ENCODE data around the gene RASA3. TPM values are rescaled to one million over a fixed set of nuclear protein-coding genes. Genes with fewer than 3 reads are reported as not detected.

Gene RASA3
- total RNA-seq, 2 experiments from 2014 or later: 28.9 to 32.3 TPM

DNA sequence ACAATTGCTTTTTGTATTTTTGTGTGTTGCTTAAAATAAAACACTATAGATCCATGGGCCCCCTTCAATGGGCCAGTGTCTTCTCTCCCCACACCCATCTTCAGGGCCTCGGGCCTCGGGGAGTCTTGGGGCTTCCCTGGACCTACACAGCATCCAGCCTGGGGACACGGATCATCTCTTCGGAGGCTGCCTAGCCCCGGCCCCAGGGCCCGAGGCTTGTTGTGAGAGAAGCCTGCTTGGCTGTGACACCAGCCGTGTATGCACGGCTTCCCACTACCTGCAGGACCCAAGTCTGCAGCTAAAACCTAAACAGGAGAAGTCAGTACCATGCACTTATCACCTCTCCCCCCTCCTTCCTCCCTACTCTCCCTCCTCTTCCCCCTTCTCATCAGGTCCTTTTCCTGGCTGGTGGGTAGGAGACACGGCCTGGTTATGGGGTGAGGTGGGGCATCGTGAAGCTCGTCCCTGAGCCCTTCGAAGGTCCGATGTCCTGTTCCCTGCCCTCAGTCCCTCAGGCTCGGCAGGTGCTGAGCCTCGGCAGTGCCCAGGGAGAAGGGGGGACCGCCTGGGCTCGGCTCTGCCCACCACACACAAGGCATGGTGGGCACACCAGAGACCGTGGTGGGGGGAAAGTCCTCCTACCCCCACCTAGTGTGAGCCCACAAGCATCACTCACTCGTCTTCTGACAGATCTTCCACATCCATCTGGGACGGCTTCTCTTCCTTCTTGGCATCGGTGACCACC is 168.0 kb downstream of the RASA3 start:
- POLR2A ChIA-PET: interaction anchor here (0.8 kb wide), 1 partner anchor 26 kb away, joined by 3 read pairs; no protein-coding TSS in a partner anchor
- no peak overlapping the region for H3K27ac Mint-ChIP-seq
- ATAC-seq (no peak), DNase-seq (no peak)
- no peaks in the 10 kb centered on the region for H3K4me1 Mint-ChIP-seq (ENCODE audit: low read depth)
- H3K27me3 Mint-ChIP-seq: no peaks in the 10 kb centered on the region
- no peak for TF ChIP-seq CTCF (IDR thresholded peaks at IDR 0.05)
- peaks cover 8% of the 10 kb centered on the region for H3K9me3 Mint-ChIP-seq
- intact Hi-C loops (cut with micrococcal nuclease): no loop called here
- no peak overlapping the region for H3K4me3 Mint-ChIP-seq
- peaks cover 9% of the 10 kb centered on the region for H3K36me3 Mint-ChIP-seq (ENCODE audit: low read depth)
- CTCF ChIA-PET: no interaction called here

DNA sequence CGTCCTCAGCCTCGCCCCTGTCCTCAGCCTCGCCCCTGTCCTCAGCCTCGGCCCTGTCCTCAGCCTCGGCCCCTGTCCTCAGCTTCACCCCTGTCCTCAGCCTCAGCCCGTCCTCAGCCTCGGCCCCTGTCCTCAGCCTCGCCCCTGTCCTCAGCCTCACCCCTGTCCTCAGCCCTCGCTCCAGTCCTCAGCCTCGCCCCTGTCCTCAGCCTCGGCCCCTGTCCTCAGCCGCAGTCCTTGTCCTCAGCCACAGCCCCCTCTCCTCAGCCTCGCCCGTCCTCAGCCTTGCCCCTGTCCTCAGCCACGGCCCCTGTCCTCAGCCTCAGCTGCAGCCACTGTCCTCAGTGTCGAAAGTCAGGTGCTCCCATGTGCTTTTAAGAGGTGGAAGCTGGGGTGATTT is 169.0 kb downstream of the RASA3 start:
- peaks cover 12% of the 10 kb centered on the region for H3K9me3 Mint-ChIP-seq
- peaks cover under 1% of the 10 kb centered on the region for H3K4me1 Mint-ChIP-seq (ENCODE audit: low read depth)
- H3K4me3 Mint-ChIP-seq: no peak overlapping the region
- H3K27ac Mint-ChIP-seq: no peak overlapping the region
- TF ChIP-seq CTCF (IDR thresholded peaks at IDR 0.05): no peak
- CTCF ChIA-PET: no interaction called here
- no peaks in the 10 kb centered on the region for H3K27me3 Mint-ChIP-seq
- no peak for DNase-seq
- POLR2A ChIA-PET: interaction anchor here (0.8 kb wide), 1 partner anchor 25 kb away, joined by 3 read pairs; no protein-coding TSS in a partner anchor
- ATAC-seq: no peak
- intact Hi-C loops (cut with micrococcal nuclease): no loop called here
- peaks cover 15% of the 10 kb centered on the region for H3K36me3 Mint-ChIP-seq (ENCODE audit: low read depth)

- H3K4me3 Mint-ChIP-seq: no peak overlapping the region
- ATAC-seq: no peak
- intact Hi-C loops (cut with micrococcal nuclease): no loop called here
- H3K27me3 Mint-ChIP-seq: no peaks in the 10 kb centered on the region
- DNase-seq: no peak
- peaks cover 16% of the 10 kb centered on the region for H3K36me3 Mint-ChIP-seq (ENCODE audit: low read depth)
- TF ChIP-seq CTCF (IDR thresholded peaks at IDR 0.05): no peak
- H3K9me3 Mint-ChIP-seq: peaks cover 12% of the 10 kb centered on the region
- no peak overlapping the region for H3K27ac Mint-ChIP-seq
- peaks cover 2% of the 10 kb centered on the region for H3K4me1 Mint-ChIP-seq (ENCODE audit: low read depth)
- ChIA-PET POLR2A (no interaction called here), CTCF (no interaction called here)
Observed at GRCh38 chr13:113962975-113963374, 169.4 kb downstream of the RASA3 start.

GRCh38 chr13:113962386-113962785 is 170.0 kb downstream of the RASA3 start:
- TF ChIP-seq CTCF (IDR thresholded peaks at IDR 0.05): no peak
- DNase-seq: no peak
- CTCF ChIA-PET: no interaction called here
- no peak overlapping the region for H3K27ac Mint-ChIP-seq
- intact Hi-C loops (cut with micrococcal nuclease): no loop called here
- H3K36me3 Mint-ChIP-seq (ENCODE audit: low read depth): peaks cover 16% of the 10 kb centered on the region
- peaks cover 2% of the 10 kb centered on the region for H3K4me1 Mint-ChIP-seq (ENCODE audit: low read depth)
- no peak overlapping the region for H3K4me3 Mint-ChIP-seq
- peaks cover 12% of the 10 kb centered on the region for H3K9me3 Mint-ChIP-seq
- no peak for ATAC-seq
- H3K27me3 Mint-ChIP-seq: no peaks in the 10 kb centered on the region
- POLR2A ChIA-PET: no interaction called here

DNA sequence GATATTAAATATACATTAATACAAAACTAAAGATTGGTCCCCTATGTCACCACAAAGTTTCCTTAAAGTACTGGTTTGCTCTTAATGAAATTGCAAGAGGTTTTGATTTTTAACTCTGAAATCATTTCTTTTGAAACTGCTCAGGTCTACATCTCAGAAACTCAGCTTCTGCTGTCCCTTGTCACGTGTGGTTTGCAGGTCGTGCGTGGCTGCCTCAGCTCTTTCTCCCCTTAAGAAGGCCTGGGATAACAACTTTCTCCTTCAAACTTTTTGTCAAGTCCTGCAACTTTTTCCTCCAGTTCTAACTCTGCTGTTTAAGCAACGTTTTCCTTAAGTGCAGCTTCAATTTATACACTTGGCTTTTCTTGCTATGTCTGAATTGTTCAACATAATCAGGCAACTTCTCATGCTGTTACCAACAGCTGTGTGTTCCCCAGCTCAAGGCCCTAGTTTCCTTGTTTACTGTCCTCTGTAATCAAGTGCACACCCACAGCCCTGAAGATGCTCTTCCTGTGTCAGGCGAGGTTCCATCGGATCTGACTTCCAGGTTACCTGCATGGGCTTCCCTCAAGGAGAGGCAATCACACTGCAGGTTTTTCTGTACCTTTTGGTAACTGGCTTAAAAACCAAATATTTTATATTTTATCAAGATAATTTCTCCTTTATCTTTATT is 172.0 kb downstream of the RASA3 start:
- no peak overlapping the region for H3K27ac Mint-ChIP-seq
- no peak for TF ChIP-seq CTCF (IDR thresholded peaks at IDR 0.05)
- H3K9me3 Mint-ChIP-seq: peaks cover 12% of the 10 kb centered on the region
- DNase-seq (no peak), ATAC-seq (no peak)
- intact Hi-C loops (cut with micrococcal nuclease): no loop called here
- H3K4me3 Mint-ChIP-seq: no peak overlapping the region
- peaks cover 2% of the 10 kb centered on the region for H3K4me1 Mint-ChIP-seq (ENCODE audit: low read depth)
- ChIA-PET CTCF (no interaction called here), POLR2A (no interaction called here)
- H3K36me3 Mint-ChIP-seq (ENCODE audit: low read depth): peaks cover 19% of the 10 kb centered on the region
- H3K27me3 Mint-ChIP-seq: no peaks in the 10 kb centered on the region

All from activated CD8-positive, alpha-beta T cell treated with anti-CD3 and anti-CD28 coated beads for 36 hours (primary cell).